SU-DHL-6 (cell line): ENCODE data around the gene TANC2.
"Not testable (repeated sequence)": the region's sequence is repeated elsewhere in the genome, so short reads cannot be mapped to it uniquely, and the experiment has no call there.

Source experiments
- EZH2phosphoT487 ChIP-seq: fragments of 200-600 bp; sonication (generic), shearing (Covaris generic); conservative IDR thresholded peaks from 2 replicates; pipeline ENCODE4 v1.6.1; 2018; ENCODE audit warnings: mild to moderate bottlenecking, antibody characterized with exemption, low read length, moderate library complexity, mixed read lengths
- TF ChIP-seq, protein P1 (sequence below): fragments of 200-600 bp; sonication (generic); IDR thresholded peaks from one replicate; pipeline ENCODE4 v1.5.1; 2017; ENCODE audit warnings: antibody characterized with exemption, mild to moderate bottlenecking, low read length, moderate library complexity; ENCODE audit not compliant: insufficient read depth, poor library complexity, severe bottlenecking

DNA sequence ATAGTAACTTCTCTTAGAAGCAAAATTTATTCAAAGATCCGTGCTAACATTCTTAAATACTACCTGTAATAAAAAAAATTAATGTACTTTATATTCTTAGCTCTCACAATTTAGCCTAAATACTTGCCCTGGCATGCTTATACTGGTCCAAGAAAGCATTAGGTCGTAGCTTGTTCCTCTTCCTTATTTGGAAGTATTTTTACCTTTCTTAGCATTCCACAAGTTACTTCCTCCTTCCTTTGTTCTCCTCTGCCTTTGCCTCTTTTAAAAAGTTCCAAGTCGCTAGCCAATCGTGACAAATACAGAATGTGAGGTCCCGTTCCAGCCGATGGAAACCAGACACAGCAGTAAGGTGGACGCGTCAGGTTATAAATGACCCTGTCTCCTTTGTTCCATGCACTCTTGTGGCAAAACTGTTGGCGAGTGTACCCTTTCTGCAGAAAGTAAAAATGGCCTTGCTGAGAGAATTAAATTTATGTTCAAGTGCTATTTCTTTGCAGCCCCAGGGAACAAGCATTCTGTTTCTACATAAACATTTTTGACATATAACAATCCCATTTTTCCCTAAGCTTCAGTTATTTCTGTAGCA, 10.7 kb downstream of the TANC2 start:
- not testable (repeated sequence) for TF ChIP-seq EZH2phosphoT487
- TF ChIP-seq, protein P1, sequence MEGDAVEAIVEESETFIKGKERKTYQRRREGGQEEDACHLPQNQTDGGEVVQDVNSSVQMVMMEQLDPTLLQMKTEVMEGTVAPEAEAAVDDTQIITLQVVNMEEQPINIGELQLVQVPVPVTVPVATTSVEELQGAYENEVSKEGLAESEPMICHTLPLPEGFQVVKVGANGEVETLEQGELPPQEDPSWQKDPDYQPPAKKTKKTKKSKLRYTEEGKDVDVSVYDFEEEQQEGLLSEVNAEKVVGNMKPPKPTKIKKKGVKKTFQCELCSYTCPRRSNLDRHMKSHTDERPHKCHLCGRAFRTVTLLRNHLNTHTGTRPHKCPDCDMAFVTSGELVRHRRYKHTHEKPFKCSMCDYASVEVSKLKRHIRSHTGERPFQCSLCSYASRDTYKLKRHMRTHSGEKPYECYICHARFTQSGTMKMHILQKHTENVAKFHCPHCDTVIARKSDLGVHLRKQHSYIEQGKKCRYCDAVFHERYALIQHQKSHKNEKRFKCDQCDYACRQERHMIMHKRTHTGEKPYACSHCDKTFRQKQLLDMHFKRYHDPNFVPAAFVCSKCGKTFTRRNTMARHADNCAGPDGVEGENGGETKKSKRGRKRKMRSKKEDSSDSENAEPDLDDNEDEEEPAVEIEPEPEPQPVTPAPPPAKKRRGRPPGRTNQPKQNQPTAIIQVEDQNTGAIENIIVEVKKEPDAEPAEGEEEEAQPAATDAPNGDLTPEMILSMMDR, result not testable (repeated sequence)
